IPS DF 6.9 (cell line): Measurements from ENCODE around the gene LACC1.

ENCODE experiments used
- DNase-seq: peaks from one replicate; pipeline ENCODE4 v3.0.0-alpha.2; 2013; ENCODE audit warnings: low read depth, low spot score
- H3K27ac ChIP-seq: one replicate; pipeline ENCODE4 v1.5.1; 2013; ENCODE audit warnings: low read length, control low read depth
- H3K27me3 ChIP-seq: 2 replicates; pipeline ENCODE4 v1.6.1; 2013; ENCODE audit warnings: mild to moderate bottlenecking, low read length; ENCODE audit not compliant: control insufficient read depth, insufficient read depth
- H3K36me3 ChIP-seq: 2 replicates; pipeline ENCODE4 v1.6.1; 2013; ENCODE audit warnings: low read length; ENCODE audit not compliant: control insufficient read depth, insufficient read depth
- H3K4me1 ChIP-seq: 2 replicates; pipeline ENCODE4 v1.6.1; 2013; ENCODE audit warnings: low read length; ENCODE audit not compliant: control insufficient read depth, insufficient read depth
- H3K4me3 ChIP-seq: 2 replicates; pipeline ENCODE4 v1.5.1; 2013; ENCODE audit warnings: mild to moderate bottlenecking, low read length
- H3K9me3 ChIP-seq: 2 replicates; pipeline ENCODE4 v1.6.1; 2013; ENCODE audit warnings: low read length, inconsistent platforms; ENCODE audit not compliant: control insufficient read depth, insufficient read depth
- WGBS: extraction: QIAGEN DNeasy Blood & Tissue Kit; methylation state at CpG from one replicate; pipeline ENCODE4 v1.1.7; 2013; ENCODE audit warnings: mixed read lengths, missing lambda C conversion rate; ENCODE audit not compliant: insufficient read length, insufficient coverage; 5-methylcytosine and 5-hydroxymethylcytosine counted together

Gene LACC1

DNA sequence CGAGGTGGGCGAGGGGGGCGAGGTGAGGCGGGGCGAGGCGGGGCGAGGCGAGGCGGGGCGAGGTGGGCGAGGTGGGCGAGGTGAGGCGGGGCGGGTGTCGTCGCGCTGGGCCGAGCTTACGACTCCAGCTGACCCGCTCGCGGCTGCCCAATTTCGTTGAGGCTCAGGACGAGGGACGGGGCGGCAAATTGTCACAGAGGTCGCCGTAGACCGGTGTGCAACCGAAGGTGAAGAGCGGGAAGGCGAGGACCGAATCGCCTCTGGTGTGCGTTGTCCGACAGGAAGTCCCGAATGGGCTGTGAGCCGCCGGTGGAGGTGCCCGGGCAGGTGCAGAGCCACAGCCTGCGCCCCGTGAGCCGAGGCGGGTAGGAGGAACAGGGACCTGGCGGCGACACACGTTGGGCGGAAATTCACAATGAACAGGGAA lies at the start of gene LACC1:
LACC1 (plus strand) TSS at position 150 of the 427 bp plus-strand sequence. CDS start 1,082 bp downstream, outside the sequence.
- Histone ChIP-seq H3K27me3 (no peaks in the 10 kb centered on the region; the same call in 1 of the 2 replicates), H3K36me3 (no peaks in the 10 kb centered on the region), H3K4me3 (peak within 1 kb of the TSS; percentile 81; the same call in 1 of the 2 replicates), H3K4me1 (no peaks in the 10 kb centered on the region), H3K27ac (no peak within 1 kb of the TSS), H3K9me3 (no peaks in the 10 kb centered on the region)
- no peak for DNase-seq
- no CpG with 5 or more reads among the region's 48 CpGs for WGBS

DNA sequence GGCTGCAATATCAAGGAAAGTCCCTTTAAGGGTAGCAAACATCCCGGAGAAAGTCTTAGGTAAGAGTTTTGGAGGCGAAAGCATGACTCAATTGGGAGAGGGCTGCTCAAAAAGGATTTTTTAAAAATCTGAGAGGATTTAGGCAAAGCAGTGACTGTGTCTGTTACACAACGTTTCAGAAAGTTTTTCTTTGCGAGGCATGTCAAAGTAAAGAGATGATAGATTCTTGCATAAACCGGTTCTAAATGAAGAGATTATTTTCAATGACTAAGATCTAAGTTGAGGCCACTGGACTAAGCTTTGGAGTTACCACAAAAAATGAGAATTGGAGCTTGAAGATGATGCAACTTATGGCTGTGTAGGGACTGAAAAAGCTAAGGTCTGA lies 49.2 kb upstream of the LACC1 start:
- H3K4me3 ChIP-seq: no peak overlapping the region
- DNase-seq: no peak
- H3K36me3 ChIP-seq: no peaks in the 10 kb centered on the region
- H3K27me3 ChIP-seq: no peaks in the 10 kb centered on the region
- H3K27ac ChIP-seq: no peak overlapping the region
- H3K4me1 ChIP-seq: no peaks in the 10 kb centered on the region
- H3K9me3 ChIP-seq: no peaks in the 10 kb centered on the region
- no CpG with 5 or more reads among the region's 5 CpGs for WGBS

DNA sequence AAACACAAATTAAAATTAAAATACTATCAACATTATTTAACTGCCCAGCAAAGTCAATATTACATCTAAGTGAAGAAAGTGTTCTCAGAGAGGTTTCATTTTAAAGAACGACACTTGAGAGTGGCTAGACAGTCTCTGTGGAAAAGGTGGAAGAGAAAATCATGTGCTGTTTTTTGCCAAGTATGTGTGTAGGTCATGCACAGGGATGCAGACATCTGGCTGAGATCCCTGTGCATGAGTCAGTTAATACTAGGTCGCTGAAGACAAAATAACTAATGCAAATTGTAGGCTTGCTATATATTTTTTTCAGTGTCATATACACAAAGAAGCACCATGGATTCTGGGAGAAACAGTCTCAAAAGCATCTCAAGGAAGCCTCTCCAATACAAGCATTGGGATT lies 48.6 kb upstream of the LACC1 start:
- no CpG with 5 or more reads among the region's 2 CpGs for WGBS
- Histone ChIP-seq H3K9me3 (no peaks in the 10 kb centered on the region), H3K27me3 (no peaks in the 10 kb centered on the region), H3K4me1 (no peaks in the 10 kb centered on the region), H3K4me3 (no peak overlapping the region), H3K36me3 (no peaks in the 10 kb centered on the region), H3K27ac (no peak overlapping the region)
- DNase-seq: no peak

DNA sequence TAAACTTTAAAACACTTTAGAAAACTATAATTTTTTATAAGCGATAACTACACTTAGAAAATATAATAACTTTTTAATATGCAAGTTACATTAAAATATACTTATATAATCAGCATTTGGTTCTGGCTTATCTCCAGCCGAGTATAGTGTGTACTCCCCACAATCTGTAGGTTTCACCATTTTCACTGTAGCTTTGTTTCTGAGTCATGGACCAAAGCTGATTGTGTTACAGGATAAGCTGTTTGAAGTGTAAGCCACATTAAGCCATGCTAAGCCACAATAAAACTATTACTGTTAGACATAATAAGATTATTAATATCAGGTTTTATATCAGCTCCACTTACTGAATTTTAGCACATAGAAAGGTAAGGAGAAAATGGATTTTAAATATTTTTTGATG lies 44.0 kb upstream of the LACC1 start:
- no peak for DNase-seq
- no peak overlapping the region for H3K4me3 ChIP-seq
- no peaks in the 10 kb centered on the region for H3K27me3 ChIP-seq
- H3K36me3 ChIP-seq: no peaks in the 10 kb centered on the region
- H3K27ac ChIP-seq: no peak overlapping the region
- H3K4me1 ChIP-seq: no peaks in the 10 kb centered on the region
- H3K9me3 ChIP-seq: no peaks in the 10 kb centered on the region
- WGBS: no CpG with 5 or more reads among the region's 2 CpGs

DNA sequence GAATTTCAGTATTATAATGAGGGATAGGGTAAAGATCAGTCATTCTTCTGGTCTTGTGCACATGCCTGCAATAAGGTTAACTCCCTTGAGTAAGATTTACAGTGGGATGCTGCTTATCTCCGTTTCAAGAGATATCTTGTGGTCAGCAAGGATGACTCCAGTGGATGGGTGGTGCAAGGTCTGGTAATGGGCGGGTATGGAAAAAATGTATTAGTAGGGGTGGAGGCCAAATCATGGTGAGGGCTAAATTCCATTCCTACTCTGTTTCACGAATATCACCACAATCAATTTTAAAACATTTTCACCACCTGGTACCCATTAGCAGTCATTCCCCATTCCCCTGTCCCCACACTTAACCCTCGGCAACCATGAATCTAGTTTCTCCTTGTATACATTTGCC lies 40.8 kb upstream of the LACC1 start:
- DNase-seq: no peak

DNA sequence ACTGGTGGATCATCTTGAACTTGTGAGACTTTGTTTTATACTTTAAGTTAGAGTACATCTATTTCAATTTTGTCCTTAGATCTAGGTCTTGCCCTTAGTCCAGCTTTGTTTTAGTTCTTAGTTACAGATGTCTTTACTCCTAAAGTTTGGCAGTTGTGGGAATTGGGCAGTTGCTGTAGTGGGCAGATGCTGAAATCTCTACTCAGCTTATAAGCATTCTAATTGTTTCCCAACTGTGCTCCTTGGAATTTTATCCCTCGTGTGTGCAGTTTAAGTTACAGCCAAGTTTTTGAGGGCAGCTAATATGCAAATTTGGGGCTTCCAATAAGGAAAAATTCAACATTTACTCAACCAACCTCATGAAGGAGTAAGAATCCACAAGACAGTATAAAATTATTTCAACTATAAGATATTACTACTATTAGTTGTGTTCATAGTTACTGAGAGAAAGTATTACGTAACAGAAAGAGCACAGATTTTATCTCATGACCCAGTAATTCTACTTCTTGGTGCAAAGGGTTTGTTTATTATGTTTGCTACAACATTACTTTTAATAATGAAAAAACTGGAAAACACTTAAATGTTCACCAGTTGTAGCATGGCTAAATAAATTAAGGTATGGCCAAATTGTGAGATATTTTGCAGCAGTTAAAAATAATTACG lies 33.1 kb upstream of the LACC1 start:
- H3K4me1 ChIP-seq: no peaks in the 10 kb centered on the region
- WGBS: no CpG with 5 or more reads among the region's 3 CpGs
- no peak for DNase-seq
- no peaks in the 10 kb centered on the region for H3K27me3 ChIP-seq
- H3K36me3 ChIP-seq: no peaks in the 10 kb centered on the region; the same call in 1 of the 2 replicates
- H3K27ac ChIP-seq: no peak overlapping the region
- H3K9me3 ChIP-seq: no peaks in the 10 kb centered on the region; the same call in 1 of the 2 replicates
- H3K4me3 ChIP-seq: no peak overlapping the region

More for the DNA sequence above, 40.8 kb upstream of the LACC1 start:
- Histone ChIP-seq H3K4me3 (no peak overlapping the region), H3K9me3 (no peaks in the 10 kb centered on the region), H3K27me3 (no peaks in the 10 kb centered on the region), H3K36me3 (no peaks in the 10 kb centered on the region), H3K4me1 (no peaks in the 10 kb centered on the region), H3K27ac (no peak overlapping the region)
- WGBS: no CpG with 5 or more reads among the region's 4 CpGs

DNA sequence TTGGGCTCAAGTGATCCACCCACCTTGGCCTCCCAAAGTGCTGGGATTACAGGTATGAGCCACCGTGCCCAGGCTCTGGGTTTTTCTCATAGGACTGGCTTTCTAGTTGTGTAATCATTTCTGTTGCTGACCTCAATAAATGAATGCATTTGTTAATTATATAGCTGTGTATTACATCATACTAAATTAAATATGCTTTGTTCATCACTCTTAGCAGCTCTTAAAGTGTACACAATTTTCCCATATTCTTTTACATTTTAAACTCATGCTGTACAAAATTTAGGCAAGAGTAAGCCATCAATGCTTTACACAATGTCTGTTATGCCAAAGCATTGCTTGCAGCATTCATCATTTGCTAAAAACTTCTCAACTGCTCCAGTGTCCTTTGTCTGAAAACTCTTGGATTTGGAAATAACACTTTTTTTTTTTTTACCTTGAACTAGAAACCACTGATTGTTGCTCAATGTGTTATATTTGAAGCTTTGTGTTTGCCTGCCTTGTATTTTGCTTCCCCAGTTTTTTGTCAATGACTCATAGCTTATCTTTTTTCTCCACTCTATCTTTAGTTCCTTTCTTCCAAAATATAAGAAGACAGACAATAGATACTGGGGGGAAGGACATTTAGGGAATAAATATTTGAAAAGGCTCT lies 31.6 kb upstream of the LACC1 start:
- WGBS: no CpG with 5 or more reads among the region's 1 CpG
- no peak overlapping the region for H3K27ac ChIP-seq
- no peak overlapping the region for H3K4me3 ChIP-seq

DNA sequence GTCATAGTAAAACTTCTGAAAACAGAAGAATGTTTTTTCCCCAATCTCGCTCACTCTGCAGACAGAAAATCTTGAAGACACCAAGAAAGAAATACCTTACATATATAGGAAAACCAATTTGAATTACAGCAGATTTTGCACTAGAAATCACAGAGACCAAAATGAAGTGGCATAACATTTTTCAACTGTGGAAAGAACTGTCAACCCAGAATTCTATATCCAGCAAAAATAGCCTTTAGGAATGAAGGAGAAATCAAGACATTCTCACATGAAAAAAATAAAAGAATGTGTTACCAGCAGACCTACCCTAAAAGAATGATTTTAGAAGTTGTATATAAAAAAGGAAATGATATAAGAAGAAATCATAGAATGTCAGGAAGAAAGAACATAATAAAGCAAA lies 28.8 kb upstream of the LACC1 start:
- DNase-seq: no peak
- H3K4me1 ChIP-seq: no peaks in the 10 kb centered on the region
- H3K9me3 ChIP-seq: no peaks in the 10 kb centered on the region; the same call in 1 of the 2 replicates
- H3K27ac ChIP-seq: no peak overlapping the region
- no CpG with 5 or more reads among the region's 1 CpG for WGBS
- H3K36me3 ChIP-seq: no peaks in the 10 kb centered on the region; the same call in 1 of the 2 replicates
- H3K27me3 ChIP-seq: no peaks in the 10 kb centered on the region
- H3K4me3 ChIP-seq: no peak overlapping the region

More for the DNA sequence above, 31.6 kb upstream of the LACC1 start:
- Histone ChIP-seq H3K9me3 (no peaks in the 10 kb centered on the region; the same call in 1 of the 2 replicates), H3K36me3 (no peaks in the 10 kb centered on the region; the same call in 1 of the 2 replicates), H3K27me3 (no peaks in the 10 kb centered on the region), H3K4me1 (no peaks in the 10 kb centered on the region)
- no peak for DNase-seq

DNA sequence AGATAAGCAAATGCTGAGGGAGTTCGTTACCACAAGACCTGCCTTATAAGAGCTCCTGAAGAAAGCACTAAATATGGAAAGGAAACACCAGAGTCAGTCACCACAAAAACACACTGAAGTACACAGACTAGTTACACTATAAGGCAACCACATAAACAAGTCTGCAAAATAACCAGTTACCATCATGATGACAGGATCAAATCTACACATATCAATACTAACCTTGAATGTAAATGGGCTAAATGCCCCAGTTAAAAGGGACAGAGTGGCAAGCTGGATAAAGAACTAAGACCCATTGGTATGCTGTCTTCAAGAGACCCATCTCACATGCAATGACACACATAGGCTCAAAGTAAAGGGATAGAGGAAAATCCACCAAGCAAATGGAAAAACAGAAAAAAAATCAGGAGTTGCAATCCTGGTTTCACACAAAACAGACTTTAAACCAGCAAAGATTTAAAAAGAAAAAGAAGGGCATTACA lies 26.7 kb upstream of the LACC1 start:
- H3K27ac ChIP-seq: no peak overlapping the region
- no CpG with 5 or more reads among the region's 1 CpG for WGBS
- DNase-seq: no peak
- H3K4me1 ChIP-seq: no peaks in the 10 kb centered on the region
- no peak overlapping the region for H3K4me3 ChIP-seq
- H3K36me3 ChIP-seq: no peaks in the 10 kb centered on the region; the same call in 1 of the 2 replicates
- H3K27me3 ChIP-seq: no peaks in the 10 kb centered on the region
- no peaks in the 10 kb centered on the region; the same call in 1 of the 2 replicates for H3K9me3 ChIP-seq

DNA sequence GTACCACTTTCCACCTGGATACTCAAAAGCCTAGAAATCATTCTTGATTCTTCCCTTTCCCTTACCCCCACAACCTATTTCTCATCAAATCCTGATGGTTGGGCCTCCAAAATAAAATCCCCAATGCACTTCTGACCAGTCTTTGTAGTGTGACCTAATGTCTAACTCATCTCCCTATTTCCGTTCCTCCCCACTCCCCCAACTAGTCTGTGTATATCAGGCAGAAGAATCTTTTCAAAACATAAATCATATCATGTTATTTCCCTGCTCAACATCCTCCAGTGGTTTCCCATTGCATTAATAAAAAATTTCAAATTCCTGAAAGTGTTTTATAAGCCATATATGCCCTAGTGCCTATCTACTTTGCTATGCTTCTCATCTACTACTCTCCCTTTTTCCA lies 17.8 kb upstream of the LACC1 start:
- H3K27ac ChIP-seq: no peak overlapping the region
- no peaks in the 10 kb centered on the region for H3K27me3 ChIP-seq
- no peak for DNase-seq
- H3K4me1 ChIP-seq: no peaks in the 10 kb centered on the region
- H3K36me3 ChIP-seq: no peaks in the 10 kb centered on the region
- H3K9me3 ChIP-seq: no peaks in the 10 kb centered on the region
- WGBS: no CpG with 5 or more reads among the region's 1 CpG
- H3K4me3 ChIP-seq: no peak overlapping the region
